ENCODE results near the gene KCND1. TPM values are rescaled to one million over a fixed set of nuclear protein-coding genes. Genes with fewer than 3 reads are reported as not detected.
A peak's percentile ranks its signal among the peaks of the same experiment; 100 is the strongest.

KCND1 gene
- total RNA-seq, 1 donor from 2014 or later = 5.2 TPM

DNA sequence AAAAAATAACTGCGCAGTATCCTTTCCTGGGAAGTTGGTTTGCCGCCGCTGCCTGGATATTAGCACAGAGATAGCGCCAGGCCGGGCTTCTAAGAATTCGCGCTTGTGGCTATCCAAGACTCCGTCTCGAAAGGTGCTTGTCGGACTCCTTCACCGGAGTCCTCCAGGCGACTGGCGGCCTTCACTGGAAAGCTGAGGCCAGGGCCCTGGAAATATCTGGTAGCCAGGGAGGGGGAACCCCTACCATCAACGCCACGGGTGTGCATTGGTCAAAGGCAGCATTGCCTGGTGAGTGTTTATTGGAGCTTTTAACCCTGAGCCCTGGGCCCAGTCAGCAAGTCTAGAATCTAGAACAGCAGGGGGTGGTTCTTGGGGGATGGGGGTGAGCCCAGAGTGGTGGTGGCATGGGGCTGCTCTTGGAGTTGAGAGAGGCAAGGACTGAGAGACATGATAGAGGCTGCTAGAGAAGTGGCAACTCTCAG lies 52.2 kb downstream of the KCND1 start:
- peaks cover 2% of the 10 kb centered on the region for H3K36me3 ChIP-seq (ENCODE audit: insufficient read depth, low read length)
- TF ChIP-seq EZH2 (IDR thresholded peaks at IDR 0.05; ENCODE audit: insufficient read depth, low read length) = no peak
- TF ChIP-seq, protein P1, sequence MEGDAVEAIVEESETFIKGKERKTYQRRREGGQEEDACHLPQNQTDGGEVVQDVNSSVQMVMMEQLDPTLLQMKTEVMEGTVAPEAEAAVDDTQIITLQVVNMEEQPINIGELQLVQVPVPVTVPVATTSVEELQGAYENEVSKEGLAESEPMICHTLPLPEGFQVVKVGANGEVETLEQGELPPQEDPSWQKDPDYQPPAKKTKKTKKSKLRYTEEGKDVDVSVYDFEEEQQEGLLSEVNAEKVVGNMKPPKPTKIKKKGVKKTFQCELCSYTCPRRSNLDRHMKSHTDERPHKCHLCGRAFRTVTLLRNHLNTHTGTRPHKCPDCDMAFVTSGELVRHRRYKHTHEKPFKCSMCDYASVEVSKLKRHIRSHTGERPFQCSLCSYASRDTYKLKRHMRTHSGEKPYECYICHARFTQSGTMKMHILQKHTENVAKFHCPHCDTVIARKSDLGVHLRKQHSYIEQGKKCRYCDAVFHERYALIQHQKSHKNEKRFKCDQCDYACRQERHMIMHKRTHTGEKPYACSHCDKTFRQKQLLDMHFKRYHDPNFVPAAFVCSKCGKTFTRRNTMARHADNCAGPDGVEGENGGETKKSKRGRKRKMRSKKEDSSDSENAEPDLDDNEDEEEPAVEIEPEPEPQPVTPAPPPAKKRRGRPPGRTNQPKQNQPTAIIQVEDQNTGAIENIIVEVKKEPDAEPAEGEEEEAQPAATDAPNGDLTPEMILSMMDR (IDR thresholded peaks at IDR 0.05; ENCODE audit: insufficient read depth, low read depth, low read length) = no peak
- peak overlapping the region; percentile 87 for H3K4me2 ChIP-seq (ENCODE audit: low read length)
- H3K27ac ChIP-seq (ENCODE audit: low read depth, low read length) = no peak overlapping the region
- DNase-seq (ENCODE audit: low read depth) (no peak), FAIRE-seq (no peak)
- Mint-ChIP-seq H3K27me3 (ENCODE audit: low read depth, unreplicated experiment) (no peaks in the 10 kb centered on the region), H3K27ac (ENCODE audit: unreplicated experiment) (peak overlapping the region; percentile 87), H3K4me1 (ENCODE audit: low read depth, unreplicated experiment) (peaks cover 10% of the 10 kb centered on the region), H3K36me3 (ENCODE audit: low read depth, unreplicated experiment) (peaks cover 7% of the 10 kb centered on the region), H3K4me3 (ENCODE audit: unreplicated experiment) (peak overlapping the region; percentile 89), H3K9me3 (ENCODE audit: unreplicated experiment) (no peaks in the 10 kb centered on the region)
- no peak overlapping the region for H2AFZ ChIP-seq (ENCODE audit: low read depth, low read length)
- peaks cover 13% of the 10 kb centered on the region for H4K20me1 ChIP-seq (ENCODE audit: insufficient read depth, low read length)
- H3K4me1 ChIP-seq (ENCODE audit: insufficient read depth, low read length) = peaks cover 21% of the 10 kb centered on the region
- no peaks in the 10 kb centered on the region for H3K27me3 ChIP-seq (ENCODE audit: insufficient read depth, low read length)
- H3K9me3 ChIP-seq (ENCODE audit: insufficient read depth, low read depth, low read length) = no peaks in the 10 kb centered on the region
- no peaks in the 10 kb centered on the region for H3K79me2 ChIP-seq (ENCODE audit: insufficient read depth, low read length)
- H3K9ac ChIP-seq (ENCODE audit: low read length) = peak overlapping the region; percentile 18
- peak overlapping the region; percentile 25 for H3K4me3 ChIP-seq (ENCODE audit: insufficient read depth, low read depth, low read length)

DNA sequence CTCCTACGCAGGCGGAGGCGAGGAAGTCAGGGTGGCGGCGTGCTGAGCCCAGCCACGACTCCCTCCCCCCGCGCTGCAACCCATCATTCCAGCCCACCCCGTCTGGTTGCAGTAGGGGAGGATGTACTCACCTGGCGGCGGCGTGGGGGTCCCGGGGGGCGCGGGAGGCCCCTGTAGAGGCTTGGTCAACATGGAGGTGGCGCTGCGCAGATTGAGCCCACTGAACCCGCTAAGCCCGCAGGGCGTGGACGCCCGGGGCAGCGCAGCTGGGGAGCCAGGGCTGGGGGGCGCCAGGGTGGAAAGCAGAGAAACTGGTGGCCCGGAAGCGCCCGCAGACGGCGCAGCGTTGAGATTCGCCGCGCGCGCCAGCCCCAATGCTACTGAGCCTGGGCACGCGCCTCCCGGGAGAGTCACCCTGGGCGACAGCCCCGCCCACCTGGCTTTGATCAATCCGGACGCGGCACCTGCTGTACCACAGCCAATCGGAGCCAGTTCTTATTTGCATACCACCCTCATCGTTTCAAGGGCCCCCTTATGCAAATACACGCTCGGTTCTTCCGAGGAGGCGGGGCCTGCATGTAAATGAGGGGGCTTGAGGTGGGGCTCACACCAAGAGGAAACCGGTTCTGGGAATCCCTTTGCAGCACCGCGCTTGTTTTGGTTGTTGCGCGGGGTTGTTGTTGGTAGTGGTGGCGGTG lies 52.9 kb downstream of the KCND1 start, which contains the start of gene PIM2:
PIM2 (minus strand) TSS at position 382 of the 698 bp plus-strand sequence; CDS start at position 192, 190 bp downstream.
- TF ChIP-seq, protein P1 (IDR thresholded peaks at IDR 0.05; ENCODE audit: insufficient read depth, low read depth, low read length) = no peak
- no peak for TF ChIP-seq EZH2 (IDR thresholded peaks at IDR 0.05; ENCODE audit: insufficient read depth, low read length)
- FAIRE-seq = no peak

DNA sequence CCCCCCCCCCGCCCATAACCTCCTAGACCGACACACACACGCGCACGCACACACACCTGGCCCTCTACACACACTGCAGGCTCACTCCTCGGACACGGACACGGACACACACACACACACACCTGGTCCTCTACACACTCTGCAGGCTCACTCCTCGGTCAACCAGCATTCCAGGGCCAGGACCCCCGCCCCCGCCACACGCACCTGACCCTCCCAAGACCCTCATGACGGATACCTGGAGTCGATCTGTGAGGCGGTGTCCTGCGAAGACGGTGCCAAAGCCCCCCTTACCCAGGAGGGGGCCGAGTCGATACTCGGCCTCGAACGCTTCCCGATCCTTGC lies 53.4 kb downstream of the KCND1 start:
- H3K9me3 ChIP-seq (ENCODE audit: insufficient read depth, low read depth, low read length) = no peaks in the 10 kb centered on the region
- no peak for DNase-seq (ENCODE audit: low read depth)
- H3K4me3 ChIP-seq (ENCODE audit: insufficient read depth, low read depth, low read length) = peak overlapping the region; percentile 55
- Mint-ChIP-seq H3K27ac (ENCODE audit: unreplicated experiment) (peak overlapping the region; percentile 66), H3K9me3 (ENCODE audit: unreplicated experiment) (no peaks in the 10 kb centered on the region), H3K36me3 (ENCODE audit: low read depth, unreplicated experiment) (peaks cover 3% of the 10 kb centered on the region), H3K4me1 (ENCODE audit: low read depth, unreplicated experiment) (peaks cover 6% of the 10 kb centered on the region), H3K4me3 (ENCODE audit: unreplicated experiment) (peak overlapping the region; percentile 89), H3K27me3 (ENCODE audit: low read depth, unreplicated experiment) (no peaks in the 10 kb centered on the region)
- peaks cover 21% of the 10 kb centered on the region for H3K4me1 ChIP-seq (ENCODE audit: insufficient read depth, low read length)
- no peak for TF ChIP-seq EZH2 (IDR thresholded peaks at IDR 0.05; ENCODE audit: insufficient read depth, low read length)
- TF ChIP-seq, protein P1 (IDR thresholded peaks at IDR 0.05; ENCODE audit: insufficient read depth, low read depth, low read length) = no peak
- peaks cover 13% of the 10 kb centered on the region for H4K20me1 ChIP-seq (ENCODE audit: insufficient read depth, low read length)
- no peak for FAIRE-seq
- H3K36me3 ChIP-seq (ENCODE audit: insufficient read depth, low read length) = no peaks in the 10 kb centered on the region
- H3K27me3 ChIP-seq (ENCODE audit: insufficient read depth, low read length) = no peaks in the 10 kb centered on the region
- no peak overlapping the region for H2AFZ ChIP-seq (ENCODE audit: low read depth, low read length)
- peak overlapping the region; percentile 65 for H3K9ac ChIP-seq (ENCODE audit: low read length)
- no peak overlapping the region for H3K27ac ChIP-seq (ENCODE audit: low read depth, low read length)
- H3K4me2 ChIP-seq (ENCODE audit: low read length) = peak overlapping the region; percentile 87
- H3K79me2 ChIP-seq (ENCODE audit: insufficient read depth, low read length) = no peaks in the 10 kb centered on the region

More for the DNA sequence above, 52.9 kb downstream of the KCND1 start, which contains the start of gene PIM2:
- DNase-seq (ENCODE audit: low read depth) = peak; percentile 80
- Histone ChIP-seq H3K36me3 (ENCODE audit: insufficient read depth, low read length) (no peaks in the 10 kb centered on the region), H3K9me3 (ENCODE audit: insufficient read depth, low read depth, low read length) (no peaks in the 10 kb centered on the region), H3K4me2 (ENCODE audit: low read length) (peak within 1 kb of the TSS; percentile 87), H3K27ac (ENCODE audit: low read depth, low read length) (no peak within 1 kb of the TSS), H3K9ac (ENCODE audit: low read length) (peak within 1 kb of the TSS; percentile 65), H3K4me3 (ENCODE audit: insufficient read depth, low read depth, low read length) (peak within 1 kb of the TSS; percentile 55), H3K79me2 (ENCODE audit: insufficient read depth, low read length) (no peaks in the 10 kb centered on the region), H4K20me1 (ENCODE audit: insufficient read depth, low read length) (peaks cover 13% of the 10 kb centered on the region), H2AFZ (ENCODE audit: low read depth, low read length) (no peak within 1 kb of the TSS), H3K4me1 (ENCODE audit: insufficient read depth, low read length) (peaks cover 21% of the 10 kb centered on the region), H3K27me3 (ENCODE audit: insufficient read depth, low read length) (no peaks in the 10 kb centered on the region)
- Mint-ChIP-seq H3K36me3 (ENCODE audit: low read depth, unreplicated experiment) (peaks cover 3% of the 10 kb centered on the region), H3K27ac (ENCODE audit: unreplicated experiment) (peak within 1 kb of the TSS; percentile 87), H3K9me3 (ENCODE audit: unreplicated experiment) (no peaks in the 10 kb centered on the region), H3K4me1 (ENCODE audit: low read depth, unreplicated experiment) (peaks cover 6% of the 10 kb centered on the region), H3K27me3 (ENCODE audit: low read depth, unreplicated experiment) (no peaks in the 10 kb centered on the region), H3K4me3 (ENCODE audit: unreplicated experiment) (peak within 1 kb of the TSS; percentile 89)
